PC-9 (cell line): ENCODE data around the gene CDC42. TPM values are rescaled to one million over a fixed set of nuclear protein-coding genes. Genes with fewer than 3 reads are reported as not detected.

ENCODE experiments used
- BruUV-seq: library from RNA; stranded (reverse); fragments of 400-500 nt; replicated peaks from 2 replicates; lab custom pipeline; 2021; lab: Mats Ljungman, UMichigan
- CTCF ChIA-PET: fragments of 300-600 bp; sonication (Branson Sonifier 250); formaldehyde crosslinking; loops from one replicate; lab custom pipeline; 2022; ENCODE audit warnings: antibody characterized with exemption; lab: Charles Lee
- POLR2A ChIA-PET: fragments of 300-600 bp; sonication (Branson Sonifier 250); formaldehyde crosslinking; loops from one replicate; lab custom pipeline; 2022; ENCODE audit warnings: antibody characterized with exemption; ENCODE audit not compliant: unreplicated experiment; lab: Charles Lee
- DNase-seq, 2 experiments: peaks; one replicate each; pipeline versions ENCODE4 v3.0.0 to v3.0.0-alpha.2; 2015 to 2022; ENCODE audit warnings: mixed read lengths in 1 of 2
- H2AFZ ChIP-seq: fragments of 200-600 bp; sonication (generic); 2 replicates; pipeline ENCODE4 v1.8.1; 2017; ENCODE audit warnings: antibody characterized with exemption
- H3F3A ChIP-seq: fragments of 200-600 bp; sonication (generic); 2 replicates; pipeline ENCODE4 v1.8.1; 2017; ENCODE audit warnings: antibody characterized with exemption, mild to moderate bottlenecking, low read depth; ENCODE audit not compliant: insufficient read depth
- H3K27ac ChIP-seq: fragments of 200-600 bp; sonication (generic); 2 replicates; pipeline ENCODE4 v1.6.1; 2016; ENCODE audit warnings: mixed run types
- H3K27me3 ChIP-seq: fragments of 200-600 bp; sonication (generic); 2 replicates; pipeline ENCODE4 v1.6.1; 2016; ENCODE audit warnings: low read depth, mixed run types; ENCODE audit not compliant: insufficient read depth
- H3K36me3 ChIP-seq: fragments of 200-600 bp; sonication (generic); 2 replicates; pipeline ENCODE4 v1.6.1; 2016; ENCODE audit warnings: low read depth, mixed run types
- H3K4me1 ChIP-seq: fragments of 200-600 bp; sonication (generic); replicated peaks from 2 replicates; pipeline ENCODE4 v1.6.1; 2016; ENCODE audit warnings: mixed run types; ENCODE audit not compliant: insufficient read depth
- H3K4me2 ChIP-seq: fragments of 200-600 bp; sonication (generic); 2 replicates; pipeline ENCODE4 v1.6.1; 2017; ENCODE audit warnings: mixed run types
- H3K4me3 ChIP-seq: fragments of 200-600 bp; sonication (generic); 2 replicates; pipeline ENCODE4 v1.6.1; 2016; ENCODE audit warnings: mixed run types
- H3K79me2 ChIP-seq: fragments of 200-600 bp; sonication (generic); 2 replicates; pipeline ENCODE4 v1.6.1; 2017; ENCODE audit warnings: low read depth, mixed run types
- H3K9me2 ChIP-seq: fragments of 200-600 bp; sonication (generic); 2 replicates; pipeline ENCODE4 v1.8.1; 2017; ENCODE audit warnings: mild to moderate bottlenecking; ENCODE audit not compliant: insufficient read depth
- H3K9me3 ChIP-seq: fragments of 200-600 bp; sonication (generic); 2 replicates; pipeline ENCODE4 v1.8.1; 2016; ENCODE audit warnings: low read depth; ENCODE audit not compliant: insufficient read depth
- H4K20me1 ChIP-seq: fragments of 200-600 bp; sonication (generic); 2 replicates; pipeline ENCODE4 v1.8.1; 2017; ENCODE audit not compliant: insufficient read depth
- CTCF ChIP-seq: fragments of 200-600 bp; sonication (generic); conservative IDR thresholded peaks from 2 replicates; pipeline ENCODE4 v1.6.1; 2017; ENCODE audit warnings: mixed run types, antibody characterized with exemption, mild to moderate bottlenecking, moderate library complexity
- EZH2 ChIP-seq: fragments of 200-600 bp; sonication (generic); IDR thresholded peaks from 2 replicates; pipeline ENCODE4 v1.8.0; 2017; ENCODE audit warnings: antibody characterized with exemption, low read depth
- intact Hi-C: fragments of 100-400 bp; cut with micrococcal nuclease; formaldehyde crosslinking; loops from one replicate; pipeline ENCODE4 v1.10.0; 2022; ENCODE audit not compliant: unreplicated experiment
- total RNA-seq: library from RNA; stranded (reverse); gene quantifications from 2 replicates; pipeline ENCODE4 v1.2.3, GENCODE V29; 2021

Gene CDC42
- total RNA-seq, 1 experiment from 2014 or later = 183 TPM

DNA sequence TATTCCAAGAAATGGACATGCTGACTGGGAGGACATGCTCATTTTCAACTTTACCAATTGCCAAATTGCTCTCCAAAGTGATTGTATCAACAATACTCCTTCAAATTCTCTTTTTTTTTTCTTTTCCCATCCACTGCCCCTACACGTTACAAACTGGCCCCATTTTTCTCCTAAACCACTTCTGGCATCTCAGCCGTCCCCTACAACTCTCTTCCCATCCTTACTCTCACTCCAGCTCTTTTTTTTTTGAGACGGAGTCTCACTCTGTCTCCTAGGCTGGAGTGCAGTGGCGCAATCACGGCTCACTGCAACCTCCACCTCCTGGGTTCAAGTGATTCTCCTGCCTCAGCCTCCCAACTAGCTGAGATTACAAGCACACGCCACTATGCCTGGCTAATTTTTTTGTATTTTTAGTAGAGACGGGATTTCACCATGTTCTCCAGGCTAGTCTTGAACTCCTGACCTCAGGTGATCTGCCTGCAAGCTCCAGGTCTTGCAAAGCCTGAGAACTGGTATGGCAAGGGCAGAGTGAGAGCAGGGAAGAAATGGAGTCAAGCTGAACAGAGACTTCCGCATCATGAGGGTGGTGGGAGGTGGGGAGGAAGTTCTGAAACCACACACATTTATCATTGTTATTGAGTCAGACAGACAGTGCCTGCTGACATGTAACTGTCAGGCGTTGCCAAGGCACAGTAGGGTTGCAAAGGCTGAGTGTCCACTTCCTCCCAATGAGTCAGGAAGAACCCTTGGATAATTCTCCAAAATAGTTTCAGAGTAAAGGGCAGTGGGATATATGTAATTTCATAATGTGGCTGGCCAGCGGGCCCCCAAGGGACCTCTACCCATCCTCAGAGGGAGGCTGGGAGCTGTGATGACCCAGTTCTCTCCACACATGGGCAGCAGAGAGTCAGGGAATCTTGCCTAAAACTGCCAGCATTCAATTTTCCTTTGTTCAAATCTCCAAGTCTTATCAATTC, 33.6 kb upstream of the CDC42 start:
- Histone ChIP-seq H2AFZ (no peak overlapping the region), H3K27me3 (no peaks in the 10 kb centered on the region), H3K4me1 (peaks cover 10% of the 10 kb centered on the region), H3K9me2 (no peaks in the 10 kb centered on the region), H3K79me2 (no peaks in the 10 kb centered on the region), H3K27ac (peak overlapping the region; percentile 84), H4K20me1 (no peaks in the 10 kb centered on the region), H3K36me3 (no peaks in the 10 kb centered on the region), H3K4me2 (peak overlapping the region; percentile 46), H3F3A (peaks cover 16% of the 10 kb centered on the region), H3K4me3 (no peak overlapping the region), H3K9me3 (no peaks in the 10 kb centered on the region)
- TF ChIP-seq CTCF (peak; percentile 43; the same call in 1 of the 2 replicates), EZH2 (no peak)
- DNase-seq = peak; percentile 75 to 95
- CTCF ChIA-PET = interaction anchor here (0.6 to 0.7 kb wide), 2 partner anchors 315 to 749 kb away, joined by 3 to 4 read pairs; no protein-coding TSS in a partner anchor
- POLR2A ChIA-PET = interaction anchor here (0.6 to 0.8 kb wide), 2 partner anchors 12 to 594 kb away, joined by 3 to 4 read pairs; no protein-coding TSS in a partner anchor
- no TSS peak for BruUV-seq
- intact Hi-C loops = no loop called here

DNA sequence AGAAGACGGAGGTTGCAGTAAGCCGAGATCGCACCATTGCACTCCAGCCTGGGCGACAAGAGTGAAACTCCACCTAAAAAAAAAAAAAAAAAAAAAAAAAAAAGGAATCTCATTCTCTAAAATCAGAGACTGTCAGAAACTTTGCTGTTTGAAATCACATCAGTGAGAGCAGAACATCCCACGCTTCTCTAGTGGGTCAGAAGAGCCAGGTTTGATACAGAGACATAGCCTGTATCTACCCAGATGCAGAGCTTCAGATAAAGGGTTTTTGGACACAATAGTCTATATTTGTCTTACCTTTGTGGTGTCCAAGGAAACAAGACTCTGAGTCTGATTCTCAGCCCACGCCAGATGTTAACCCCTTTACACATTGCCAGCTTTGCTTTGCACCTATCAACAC, 31.4 kb upstream of the CDC42 start:
- H3K4me2 ChIP-seq = no peak overlapping the region
- BruUV-seq = no TSS peak
- no peaks in the 10 kb centered on the region for H3K9me2 ChIP-seq
- peaks cover 3% of the 10 kb centered on the region; the same call in 1 of the 2 replicates for H3K79me2 ChIP-seq
- intact Hi-C loops = loop anchor here (10.0 kb wide), 2 partner anchors 56 to 394 kb away; no protein-coding TSS in a partner anchor
- no peaks in the 10 kb centered on the region for H3K27me3 ChIP-seq
- no peak overlapping the region for H3K27ac ChIP-seq
- H3K9me3 ChIP-seq = no peaks in the 10 kb centered on the region
- CTCF ChIA-PET = no interaction called here
- POLR2A ChIA-PET = no interaction called here
- no peaks in the 10 kb centered on the region for H4K20me1 ChIP-seq
- no peaks in the 10 kb centered on the region for H3K36me3 ChIP-seq
- DNase-seq = no peak
- H3K4me1 ChIP-seq = peaks cover 10% of the 10 kb centered on the region
- no peak overlapping the region for H3K4me3 ChIP-seq
- peaks cover 29% of the 10 kb centered on the region for H3F3A ChIP-seq
- TF ChIP-seq EZH2 = no peak
- TF ChIP-seq CTCF = no peak
- H2AFZ ChIP-seq = no peak overlapping the region

GRCh38 chr1:22024485-22025367, 27.8 kb upstream of the CDC42 start:
- H3K4me3 ChIP-seq = peak overlapping the region; percentile 87
- H3K9me2 ChIP-seq = no peaks in the 10 kb centered on the region
- H3K27me3 ChIP-seq = no peaks in the 10 kb centered on the region
- peaks cover 8% of the 10 kb centered on the region; the same call in 1 of the 2 replicates for H3K79me2 ChIP-seq
- BruUV-seq = TSS peak; percentile 86
- no peaks in the 10 kb centered on the region for H3K36me3 ChIP-seq
- TF ChIP-seq EZH2 = no peak
- TF ChIP-seq CTCF = no peak
- H3K4me2 ChIP-seq = peak overlapping the region; percentile 83
- intact Hi-C loops = loop anchor here (1.0 to 10.0 kb wide), 3 partner anchors 29 to 390 kb away; no protein-coding TSS in a partner anchor
- H2AFZ ChIP-seq = peak overlapping the region; percentile 87
- peak in 1 of 2 experiments; percentile 57 for DNase-seq
- peak overlapping the region; percentile 87 for H3K27ac ChIP-seq
- POLR2A ChIA-PET = interaction anchor here (0.5 to 1.5 kb wide), 5 partner anchors 28 to 700 kb away, joined by 3 to 20 read pairs (median 5); partner anchors contain the start of gene CDC42
- H3K9me3 ChIP-seq = no peaks in the 10 kb centered on the region
- H3K4me1 ChIP-seq = peaks cover 4% of the 10 kb centered on the region
- no peaks in the 10 kb centered on the region for H4K20me1 ChIP-seq
- peaks cover 20% of the 10 kb centered on the region; the same call in 1 of the 2 replicates for H3F3A ChIP-seq
- CTCF ChIA-PET = interaction anchor here (0.6 to 1.3 kb wide), 4 partner anchors 28 to 386 kb away, joined by 3 to 4 read pairs (median 3); partner anchors contain the start of gene CDC42
